ENCODE results near the gene CDH13. TPM values are rescaled to one million over a fixed set of nuclear protein-coding genes. Genes with fewer than 3 reads are reported as not detected.

CDH13 gene
- total and polyA plus RNA-seq, 9 of the 15 experiments (the other 6 are each of a cell fraction or from before 2014, with no cell fraction given) = 0.03 TPM; not detected in 8

DNA sequence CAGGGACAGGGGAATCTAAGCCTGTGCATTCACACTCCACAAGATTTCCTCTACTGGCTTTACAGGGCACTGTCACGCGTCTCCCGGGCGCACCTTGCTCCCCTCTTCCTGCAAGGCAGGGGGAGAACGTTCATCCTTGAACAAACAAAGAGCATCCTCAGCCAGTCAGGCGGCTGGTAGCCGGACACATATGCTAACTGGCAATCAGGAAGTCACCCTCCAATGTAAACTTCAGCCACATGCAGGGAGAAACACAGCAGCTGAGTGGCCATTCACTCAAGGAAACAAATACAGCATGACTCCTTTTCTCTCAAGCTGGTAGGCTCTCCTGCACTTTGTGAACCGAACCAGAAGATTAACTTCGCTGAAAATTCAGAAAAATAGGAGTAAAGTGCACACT is 1170.2 kb downstream of the CDH13 start (continued):
- TF ChIP-seq NCOA6 (IDR thresholded peaks at IDR 0.05) = no peak
- TF ChIP-seq ZNF217 (CRISPR knock-in tag; IDR thresholded peaks at IDR 0.05) = no peak
- no peak for TF ChIP-seq MAFK (IDR thresholded peaks at IDR 0.05; ENCODE audit: low read length)
- TF ChIP-seq, protein P1, sequence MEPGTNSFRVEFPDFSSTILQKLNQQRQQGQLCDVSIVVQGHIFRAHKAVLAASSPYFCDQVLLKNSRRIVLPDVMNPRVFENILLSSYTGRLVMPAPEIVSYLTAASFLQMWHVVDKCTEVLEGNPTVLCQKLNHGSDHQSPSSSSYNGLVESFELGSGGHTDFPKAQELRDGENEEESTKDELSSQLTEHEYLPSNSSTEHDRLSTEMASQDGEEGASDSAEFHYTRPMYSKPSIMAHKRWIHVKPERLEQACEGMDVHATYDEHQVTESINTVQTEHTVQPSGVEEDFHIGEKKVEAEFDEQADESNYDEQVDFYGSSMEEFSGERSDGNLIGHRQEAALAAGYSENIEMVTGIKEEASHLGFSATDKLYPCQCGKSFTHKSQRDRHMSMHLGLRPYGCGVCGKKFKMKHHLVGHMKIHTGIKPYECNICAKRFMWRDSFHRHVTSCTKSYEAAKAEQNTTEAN (CRISPR knock-in tag; IDR thresholded peaks at IDR 0.05) = no peak
- TF ChIP-seq SMAD2 (IDR thresholded peaks at IDR 0.05; ENCODE audit: low read depth, low read length) = no peak
- no peak for TF ChIP-seq ZNF212 (CRISPR knock-in tag; IDR thresholded peaks at IDR 0.05)
- no peak for TF ChIP-seq RBM14 (IDR thresholded peaks at IDR 0.05; ENCODE audit: borderline replicate concordance, insufficient read depth, low read depth, low read length)
- TF ChIP-seq RUNX1 (IDR thresholded peaks at IDR 0.05; ENCODE audit: low read depth) = no peak
- no peak for TF ChIP-seq EWSR1 (IDR thresholded peaks at IDR 0.05; ENCODE audit: borderline replicate concordance, low read depth, partially characterized antibody)
- no peak for TF ChIP-seq SRSF3 (IDR thresholded peaks at IDR 0.05; ENCODE audit: insufficient read depth, low read length)

DNA sequence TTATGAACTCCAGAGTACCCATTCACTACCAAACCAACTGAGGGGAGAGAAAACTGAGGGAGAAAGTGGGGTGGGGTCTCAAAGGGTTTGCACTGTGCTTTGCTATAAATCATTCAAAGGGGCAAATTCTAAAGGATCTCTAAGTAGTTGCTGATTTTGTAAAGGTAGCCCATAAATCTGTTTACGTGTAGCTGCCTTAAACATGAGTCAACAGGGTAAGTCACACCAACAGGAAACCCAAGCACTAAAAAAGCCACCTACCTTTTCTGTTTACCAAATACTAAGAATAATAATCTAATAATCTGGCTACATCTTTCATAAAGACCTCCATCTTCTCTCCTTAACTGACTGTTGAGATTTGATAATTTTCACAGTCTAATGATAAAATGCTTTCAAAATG is 1172.6 kb downstream of the CDH13 start:
- ATAC-seq (no peak), DNase-seq (ENCODE audit: extremely low read depth in 1 of 4, low spot score in 3 of 4) (no peak), FAIRE-seq (no peak)
- H3K27me3 ChIP-seq (ENCODE audit: control insufficient read depth in 2 of 2, insufficient read depth in 2 of 2, low read length in 2 of 2) = peaks cover 46 to 49% of the 10 kb centered on the region in 2 experiments
- in situ Hi-C loops (cut with MboI) (no loop called here), intact Hi-C loops (cut with micrococcal nuclease) (no loop called here)
- WGBS (ENCODE audit: insufficient coverage, low coverage, missing lambda C conversion rate) = 5% methylated on average over 1 of the region's 1 CpG
- ChIA-PET POLR2A (interaction anchor here (1.0 kb wide), 1 partner anchor 12 kb away, joined by 4 read pairs; no protein-coding TSS in a partner anchor), CTCF (ENCODE audit: low intra/inter-chr PET ratio) (no interaction called here)
- H3K9me1 ChIP-seq (ENCODE audit: control insufficient read depth, insufficient read depth, low read length) = no peaks in the 10 kb centered on the region
- BruUV-seq (replicated peaks) = no TSS peak
- no peak overlapping the region for H3K9ac ChIP-seq (ENCODE audit: insufficient read depth in 1 of 2, low read depth in 2 of 2, low read length in 2 of 2)
- H3K4me2 ChIP-seq (ENCODE audit: insufficient read depth, low read length) = no peak overlapping the region
- no peaks in the 10 kb centered on the region for H3K9me3 ChIP-seq (replicated peaks; ENCODE audit: control insufficient read depth, insufficient read depth, low read depth, low read length)
- no peaks in the 10 kb centered on the region for H3K79me2 ChIP-seq (ENCODE audit: control insufficient read depth, insufficient read depth, low read length)
- H3K4me1 ChIP-seq (replicated peaks in 1 of 2; ENCODE audit: control insufficient read depth in 2 of 2, insufficient read depth in 2 of 2, low read length in 2 of 2) = no peaks in the 10 kb centered on the region
- no peak overlapping the region for H2AFZ ChIP-seq (ENCODE audit: low read depth, low read length)
- no peaks in the 10 kb centered on the region; the same call in 1 of the 2 replicates for H4K20me1 ChIP-seq (replicated peaks; ENCODE audit: control insufficient read depth, insufficient read depth, low read length)
- no peak for TF ChIP-seq CSDE1 (IDR thresholded peaks at IDR 0.05)
- TF ChIP-seq GABPB1 (CRISPR knock-in tag; IDR thresholded peaks at IDR 0.05) = no peak
- no peak for TF ChIP-seq ZFX (CRISPR knock-in tag; IDR thresholded peaks at IDR 0.05)
- no peak for TF ChIP-seq ZNF431 (CRISPR knock-in tag; IDR thresholded peaks at IDR 0.05)
- TF ChIP-seq ZNF184 (CRISPR knock-in tag; IDR thresholded peaks at IDR 0.05) = no peak
- no peak for TF ChIP-seq SMC3 (conservative IDR thresholded peaks at IDR 0.05; ENCODE audit: insufficient read depth, low read depth, low read length)
- no peak for TF ChIP-seq POU5F1 (IDR thresholded peaks at IDR 0.05; ENCODE audit: borderline replicate concordance, low read depth, low read length, partially characterized antibody)
- no peak for TF ChIP-seq ZNF12 (CRISPR knock-in tag; IDR thresholded peaks at IDR 0.05)
- no peak overlapping the region for H3K4me3 ChIP-seq
- H3K36me3 ChIP-seq (ENCODE audit: control insufficient read depth, insufficient read depth, low read length) = no peaks in the 10 kb centered on the region
- no peak overlapping the region for H3K27ac ChIP-seq (ENCODE audit: extremely low read depth, low read depth, low read length)

All from K562 (cell line).